ENCODE data around the gene ZFAND5.

DNA sequence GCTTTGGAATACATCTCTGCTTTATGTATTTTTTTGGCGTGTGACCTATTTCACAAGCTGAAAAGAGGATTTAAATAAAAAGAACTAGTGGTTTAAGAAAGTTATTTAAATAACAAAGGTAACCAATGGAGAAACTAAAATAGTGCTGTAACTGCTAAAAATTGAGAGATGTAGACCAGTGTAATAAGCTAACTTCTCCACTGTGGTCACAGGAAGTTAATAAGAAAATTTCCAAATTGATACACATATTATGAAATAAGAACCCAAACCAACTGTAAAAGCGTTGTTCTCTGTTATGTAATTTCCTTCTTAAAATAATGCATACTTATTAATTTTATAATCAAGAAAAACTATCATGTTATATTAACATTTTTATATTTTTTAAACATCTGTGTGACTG, 29.1 kb upstream of the ZFAND5 start:
- TF ChIP-seq POLR2A (IDR thresholded peaks at IDR 0.05; ENCODE audit: low read length) = no peak
- TF ChIP-seq, protein P1, sequence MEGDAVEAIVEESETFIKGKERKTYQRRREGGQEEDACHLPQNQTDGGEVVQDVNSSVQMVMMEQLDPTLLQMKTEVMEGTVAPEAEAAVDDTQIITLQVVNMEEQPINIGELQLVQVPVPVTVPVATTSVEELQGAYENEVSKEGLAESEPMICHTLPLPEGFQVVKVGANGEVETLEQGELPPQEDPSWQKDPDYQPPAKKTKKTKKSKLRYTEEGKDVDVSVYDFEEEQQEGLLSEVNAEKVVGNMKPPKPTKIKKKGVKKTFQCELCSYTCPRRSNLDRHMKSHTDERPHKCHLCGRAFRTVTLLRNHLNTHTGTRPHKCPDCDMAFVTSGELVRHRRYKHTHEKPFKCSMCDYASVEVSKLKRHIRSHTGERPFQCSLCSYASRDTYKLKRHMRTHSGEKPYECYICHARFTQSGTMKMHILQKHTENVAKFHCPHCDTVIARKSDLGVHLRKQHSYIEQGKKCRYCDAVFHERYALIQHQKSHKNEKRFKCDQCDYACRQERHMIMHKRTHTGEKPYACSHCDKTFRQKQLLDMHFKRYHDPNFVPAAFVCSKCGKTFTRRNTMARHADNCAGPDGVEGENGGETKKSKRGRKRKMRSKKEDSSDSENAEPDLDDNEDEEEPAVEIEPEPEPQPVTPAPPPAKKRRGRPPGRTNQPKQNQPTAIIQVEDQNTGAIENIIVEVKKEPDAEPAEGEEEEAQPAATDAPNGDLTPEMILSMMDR (IDR thresholded peaks at IDR 0.05) = no peak
- TF ChIP-seq, protein P2, sequence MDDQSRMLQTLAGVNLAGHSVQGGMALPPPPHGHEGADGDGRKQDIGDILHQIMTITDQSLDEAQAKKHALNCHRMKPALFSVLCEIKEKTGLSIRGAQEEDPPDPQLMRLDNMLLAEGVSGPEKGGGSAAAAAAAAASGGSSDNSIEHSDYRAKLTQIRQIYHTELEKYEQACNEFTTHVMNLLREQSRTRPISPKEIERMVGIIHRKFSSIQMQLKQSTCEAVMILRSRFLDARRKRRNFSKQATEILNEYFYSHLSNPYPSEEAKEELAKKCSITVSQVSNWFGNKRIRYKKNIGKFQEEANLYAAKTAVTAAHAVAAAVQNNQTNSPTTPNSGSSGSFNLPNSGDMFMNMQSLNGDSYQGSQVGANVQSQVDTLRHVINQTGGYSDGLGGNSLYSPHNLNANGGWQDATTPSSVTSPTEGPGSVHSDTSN (IDR thresholded peaks at IDR 0.05) = no peak
- TF ChIP-seq, protein P3, sequence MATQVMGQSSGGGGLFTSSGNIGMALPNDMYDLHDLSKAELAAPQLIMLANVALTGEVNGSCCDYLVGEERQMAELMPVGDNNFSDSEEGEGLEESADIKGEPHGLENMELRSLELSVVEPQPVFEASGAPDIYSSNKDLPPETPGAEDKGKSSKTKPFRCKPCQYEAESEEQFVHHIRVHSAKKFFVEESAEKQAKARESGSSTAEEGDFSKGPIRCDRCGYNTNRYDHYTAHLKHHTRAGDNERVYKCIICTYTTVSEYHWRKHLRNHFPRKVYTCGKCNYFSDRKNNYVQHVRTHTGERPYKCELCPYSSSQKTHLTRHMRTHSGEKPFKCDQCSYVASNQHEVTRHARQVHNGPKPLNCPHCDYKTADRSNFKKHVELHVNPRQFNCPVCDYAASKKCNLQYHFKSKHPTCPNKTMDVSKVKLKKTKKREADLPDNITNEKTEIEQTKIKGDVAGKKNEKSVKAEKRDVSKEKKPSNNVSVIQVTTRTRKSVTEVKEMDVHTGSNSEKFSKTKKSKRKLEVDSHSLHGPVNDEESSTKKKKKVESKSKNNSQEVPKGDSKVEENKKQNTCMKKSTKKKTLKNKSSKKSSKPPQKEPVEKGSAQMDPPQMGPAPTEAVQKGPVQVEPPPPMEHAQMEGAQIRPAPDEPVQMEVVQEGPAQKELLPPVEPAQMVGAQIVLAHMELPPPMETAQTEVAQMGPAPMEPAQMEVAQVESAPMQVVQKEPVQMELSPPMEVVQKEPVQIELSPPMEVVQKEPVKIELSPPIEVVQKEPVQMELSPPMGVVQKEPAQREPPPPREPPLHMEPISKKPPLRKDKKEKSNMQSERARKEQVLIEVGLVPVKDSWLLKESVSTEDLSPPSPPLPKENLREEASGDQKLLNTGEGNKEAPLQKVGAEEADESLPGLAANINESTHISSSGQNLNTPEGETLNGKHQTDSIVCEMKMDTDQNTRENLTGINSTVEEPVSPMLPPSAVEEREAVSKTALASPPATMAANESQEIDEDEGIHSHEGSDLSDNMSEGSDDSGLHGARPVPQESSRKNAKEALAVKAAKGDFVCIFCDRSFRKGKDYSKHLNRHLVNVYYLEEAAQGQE (IDR thresholded peaks at IDR 0.05) = no peak
- TF ChIP-seq RNF2 (IDR thresholded peaks at IDR 0.05; ENCODE audit: borderline replicate concordance, low read depth) = no peak
- TF ChIP-seq RFX5 (IDR thresholded peaks at IDR 0.05) = no peak
- no peak for TF ChIP-seq RCOR1 (IDR thresholded peaks at IDR 0.05; ENCODE audit: low read depth, low read length)
